RPMI8226 (cell line): ENCODE measurements around the gene GOLGA8T.
"Not testable (repeated sequence)": the region's sequence is repeated elsewhere in the genome, so short reads cannot be mapped to it uniquely, and the experiment has no call there.

Source experiments
- DNase-seq: peaks from one replicate; pipeline ENCODE4 v3.0.0-alpha.2; 2015

GOLGA8T gene

DNA sequence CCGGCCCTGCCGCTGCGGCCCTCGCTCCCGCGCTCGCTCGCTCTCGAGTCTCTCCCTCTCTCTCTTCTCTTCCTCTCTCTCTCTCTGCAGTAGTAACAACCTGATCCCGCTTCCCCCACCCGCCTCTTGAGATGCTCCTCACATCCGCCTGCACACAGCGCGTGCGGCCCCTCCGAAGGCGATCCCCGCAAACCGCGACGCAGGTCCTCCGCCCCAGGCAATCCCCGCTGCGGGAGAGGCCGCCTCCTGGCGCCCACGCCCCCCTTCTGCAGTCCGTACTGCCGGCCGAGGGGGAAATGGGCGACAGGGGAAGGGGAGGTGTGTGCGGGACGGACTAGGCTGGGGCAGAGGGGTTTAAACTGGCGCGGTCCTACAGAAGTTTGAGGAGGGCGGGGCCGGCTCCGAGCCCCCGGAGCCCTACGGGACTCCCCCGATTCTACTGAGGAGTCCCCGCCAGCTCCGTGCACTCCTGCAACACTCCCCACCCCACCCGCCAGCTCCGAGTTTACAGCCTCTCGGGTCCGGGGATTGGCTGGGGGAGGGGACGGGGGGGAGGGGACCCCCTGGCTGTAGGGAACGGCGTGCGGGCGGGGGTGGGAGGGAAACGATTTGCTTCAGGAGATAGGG, 57.4 kb downstream of the GOLGA8T start:
- not testable (repeated sequence) for DNase-seq

DNA sequence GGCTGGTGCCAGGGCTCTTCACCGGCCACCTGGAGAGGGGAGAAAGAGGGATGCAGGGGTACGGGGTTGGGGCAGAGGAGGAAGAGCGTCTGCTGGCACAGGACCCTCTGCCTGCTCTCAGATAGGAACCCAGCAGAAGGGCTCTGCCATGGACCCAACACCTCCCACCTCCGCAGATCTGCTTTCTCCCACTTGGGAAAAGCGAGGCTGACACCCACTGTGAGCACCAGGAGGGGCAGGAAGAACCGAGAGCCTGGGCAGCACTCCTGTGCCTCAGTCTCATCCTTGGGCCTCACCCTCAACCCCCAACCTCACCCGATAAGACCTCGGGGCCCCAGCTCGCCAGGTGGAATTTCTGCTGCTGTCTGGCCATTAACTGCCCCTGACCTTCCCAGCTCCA, 58.0 kb downstream of the GOLGA8T start:
- DNase-seq: not testable (repeated sequence)
